Urothelium cell line (cell line): ENCODE measurements around the gene BTNL3.

ENCODE experiments used
- DNase-seq: peaks from one replicate; pipeline ENCODE4 v3.0.0; 2011; ENCODE audit warnings: low spot score, mixed read lengths
- FAIRE-seq: peaks from 2 replicates; lab custom pipeline; 2011; peaks lifted over from hg19 to GRCh38; lab: Jason Lieb, UNC

The BTNL3 gene

GRCh38 chr5:181020688-181021087, 32.0 kb downstream of the BTNL3 start:
- DNase-seq (no peak), FAIRE-seq (no peak)

GRCh38 chr5:181024245-181025064, 35.8 kb downstream of the BTNL3 start:
- FAIRE-seq (no peak), DNase-seq (no peak)

DNA sequence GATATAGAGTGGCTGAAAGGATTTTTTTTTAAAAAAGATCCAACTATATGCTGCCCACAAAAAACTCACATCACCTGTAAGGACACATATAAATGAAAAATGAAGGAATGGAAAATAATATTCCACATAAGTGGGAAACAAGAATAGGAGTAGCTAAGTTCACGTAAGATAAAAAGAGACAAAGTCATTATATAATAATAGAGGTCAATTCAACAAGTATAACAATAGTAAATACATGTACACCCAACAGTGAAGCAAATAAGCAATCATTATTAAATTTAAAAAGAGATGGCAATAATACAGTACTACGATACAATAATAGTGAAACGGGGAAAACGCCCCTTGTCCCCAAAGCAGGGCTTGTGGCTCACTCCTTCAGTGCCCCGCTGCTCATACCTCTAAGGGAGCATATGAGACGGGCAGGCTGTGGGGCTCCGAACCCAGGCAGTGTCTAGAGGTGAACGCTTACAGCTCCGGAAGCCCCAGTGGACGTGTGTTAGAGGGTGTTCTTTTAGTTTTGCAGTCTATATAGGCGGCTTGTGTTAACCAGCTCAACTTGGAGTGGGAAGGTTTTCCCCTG, 38.9 kb downstream of the BTNL3 start:
- FAIRE-seq: no peak
- no peak for DNase-seq

DNA sequence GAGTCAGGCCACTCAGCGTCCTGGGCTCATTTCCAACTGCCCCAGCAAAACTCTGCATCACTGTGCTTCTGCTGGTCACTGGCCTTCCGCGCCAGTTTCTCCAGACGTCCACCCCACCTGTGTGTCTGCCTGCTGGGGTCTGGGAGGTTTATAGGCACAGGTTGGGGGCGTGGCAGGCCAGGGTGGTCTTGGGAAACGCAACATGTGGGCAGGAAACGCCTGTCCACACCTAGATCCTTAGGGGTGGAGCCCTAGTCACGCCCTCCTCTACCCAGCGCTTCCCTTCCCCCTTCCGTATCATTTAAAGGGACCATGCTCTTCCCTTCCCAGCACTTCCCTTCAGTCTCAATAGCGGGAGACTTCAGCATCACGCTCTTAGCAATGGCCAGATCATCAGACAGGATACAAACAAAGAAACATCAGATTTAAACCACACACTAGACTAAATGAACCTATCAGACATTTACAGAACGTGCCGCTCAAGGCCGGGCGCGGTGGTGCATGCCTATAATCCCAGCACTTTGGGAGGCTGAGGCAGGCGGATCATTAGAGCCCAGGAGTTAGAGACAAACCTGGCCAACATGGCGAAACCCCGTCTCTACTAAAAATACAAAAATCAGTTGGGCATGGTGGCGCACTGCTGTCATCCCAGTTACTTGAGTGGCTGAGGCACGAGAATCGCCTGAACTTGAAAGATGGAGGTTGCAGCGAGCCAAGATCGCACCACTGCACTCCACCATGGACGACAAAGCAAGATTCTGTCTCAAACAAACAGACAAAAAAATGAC, 39.6 kb downstream of the BTNL3 start:
- DNase-seq (peak; percentile 31), FAIRE-seq (peak; percentile 13)

DNA sequence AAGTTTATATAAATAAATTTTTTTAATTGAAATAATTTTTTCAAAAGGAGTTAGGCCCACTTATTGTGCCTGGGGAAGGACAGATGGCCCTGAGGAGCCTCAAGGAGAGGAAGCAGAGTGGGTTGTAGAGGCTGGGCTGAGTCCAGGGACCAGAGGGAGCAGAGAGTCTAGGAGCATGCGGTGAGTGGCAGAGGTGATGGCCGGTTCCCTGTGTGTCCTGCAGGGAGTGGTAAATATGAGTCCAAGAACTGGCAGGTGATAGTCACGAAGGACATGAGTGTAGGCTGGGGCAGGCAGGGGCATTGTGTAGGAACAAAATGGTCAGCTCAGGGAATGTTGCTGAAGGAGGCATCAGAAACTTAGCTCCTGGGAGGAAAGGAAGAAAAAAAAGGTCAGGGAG, 43.1 kb downstream of the BTNL3 start:
- FAIRE-seq: peak; percentile 13
- DNase-seq: no peak

DNA sequence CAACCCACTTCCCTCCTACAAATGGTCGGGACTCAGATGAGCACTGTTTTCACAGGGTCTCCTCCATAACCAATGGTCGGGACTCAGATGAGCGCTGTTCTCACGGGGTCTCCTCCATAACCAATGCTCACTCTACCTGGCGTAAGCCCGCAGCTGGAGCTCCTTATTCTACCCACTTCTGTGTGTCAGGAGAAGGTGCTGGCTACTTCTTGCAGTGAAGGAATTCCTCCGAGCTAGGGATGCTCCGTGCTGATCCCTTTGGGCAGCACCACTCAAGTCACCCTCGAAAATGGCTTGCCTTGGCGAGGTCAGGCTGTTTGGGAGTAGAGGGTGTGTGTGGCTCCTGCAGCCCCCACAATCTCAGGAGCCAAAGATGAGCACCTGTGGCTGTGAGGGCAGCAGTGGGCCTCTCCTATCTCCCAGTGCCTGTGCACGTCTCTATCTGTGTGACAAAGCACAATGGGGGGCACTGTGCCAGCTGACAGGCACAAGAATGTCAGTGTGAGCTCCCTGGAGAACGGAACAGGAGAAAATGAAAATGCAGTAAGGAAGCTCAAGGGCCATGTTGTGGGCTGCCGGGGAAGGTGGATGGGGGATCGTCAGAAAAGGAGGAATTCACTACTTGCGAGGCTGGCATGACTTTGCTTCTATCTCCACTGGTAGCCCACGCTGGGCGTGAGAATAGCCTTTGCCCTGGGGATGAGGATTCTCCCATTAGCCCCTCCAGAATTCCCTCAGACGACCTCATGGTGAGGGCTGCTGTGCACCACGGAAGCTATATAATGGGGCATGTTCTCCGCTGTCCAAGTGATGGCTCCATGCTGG, 47.6 kb downstream of the BTNL3 start:
- DNase-seq (peak; percentile 62), FAIRE-seq (no peak)

DNA sequence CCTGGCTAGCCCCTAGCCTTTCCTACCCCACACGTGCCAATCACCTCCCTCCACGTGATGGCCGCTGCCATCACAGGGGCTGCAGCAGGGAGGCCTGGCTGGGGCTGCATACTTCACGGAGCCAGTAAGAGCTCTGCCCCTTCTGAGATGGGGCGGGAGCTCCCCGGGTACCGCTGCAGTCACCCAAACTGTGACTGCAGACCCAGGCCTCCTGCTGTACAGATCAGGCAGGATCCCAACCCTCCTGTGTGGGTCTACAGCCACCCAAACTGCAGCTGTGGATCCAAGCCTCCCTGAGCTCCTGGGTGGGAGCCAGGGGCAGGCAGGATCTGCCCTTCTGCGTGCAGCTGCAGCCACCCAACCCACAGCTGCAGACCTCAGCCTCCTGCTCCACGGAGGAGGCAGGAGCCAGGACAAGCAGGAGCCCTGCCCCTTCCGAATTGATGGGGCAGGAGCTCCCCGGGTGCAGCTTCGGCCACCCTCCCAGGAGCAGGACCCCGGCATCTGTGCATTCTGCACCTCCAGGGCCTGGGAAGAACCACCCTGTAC, 48.2 kb downstream of the BTNL3 start:
- DNase-seq: no peak
- no peak for FAIRE-seq

GRCh38 chr5:181037365-181037861, 48.8 kb downstream of the BTNL3 start:
- DNase-seq (no peak), FAIRE-seq (no peak)

DNA sequence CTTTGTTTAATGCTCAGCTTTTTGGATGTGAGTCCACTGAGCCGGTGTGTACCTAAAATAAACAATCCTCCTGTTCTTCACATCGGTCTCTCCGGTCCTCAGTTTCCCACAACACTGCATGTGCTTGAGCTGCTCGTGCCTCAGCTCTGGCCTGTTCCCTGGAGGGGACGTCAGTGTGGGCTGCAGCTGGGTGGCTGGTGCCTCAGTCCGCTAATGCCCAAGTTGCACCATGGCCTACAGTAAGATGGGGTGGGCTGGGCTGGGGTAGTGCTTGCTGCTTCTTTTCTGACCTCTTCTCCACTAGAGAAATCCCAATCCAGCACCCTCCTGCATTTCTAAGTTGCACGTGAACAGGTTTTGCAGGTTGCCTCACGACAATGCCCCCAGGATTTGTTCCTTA, 50.8 kb downstream of the BTNL3 start:
- DNase-seq: no peak
- no peak for FAIRE-seq

DNA sequence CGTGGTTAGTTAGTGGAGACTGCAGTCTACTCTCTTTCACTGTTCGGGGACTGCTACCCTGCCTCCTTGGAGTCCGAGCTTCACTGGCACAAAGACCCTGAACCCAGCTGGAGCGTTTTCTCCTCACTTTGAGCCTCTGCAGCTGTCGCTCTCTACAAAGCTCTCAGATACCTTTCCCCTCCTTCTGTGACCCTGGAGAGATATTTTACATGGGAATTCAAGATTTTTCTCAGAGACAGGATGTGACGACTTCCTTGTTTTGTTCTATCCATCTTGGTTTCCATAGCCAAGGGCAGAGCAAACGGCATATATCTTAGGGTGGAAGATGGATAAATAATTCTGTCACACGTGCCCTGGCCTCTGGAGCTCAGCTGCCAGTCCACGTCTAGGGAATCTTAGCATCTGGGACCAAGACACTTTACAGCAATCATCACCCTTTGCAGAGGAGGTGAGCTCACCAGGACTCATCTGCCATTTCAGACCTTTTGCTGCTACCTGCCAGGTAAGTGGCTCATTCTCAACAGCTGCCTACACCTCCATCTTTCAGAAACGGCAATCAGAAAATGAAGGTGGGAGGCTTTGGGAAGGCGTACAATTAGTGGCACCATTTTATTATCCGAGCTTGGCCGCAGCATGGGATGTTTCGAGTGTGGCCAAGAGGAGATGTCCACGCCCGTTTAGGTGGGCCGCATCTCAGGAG, 51.4 kb downstream of the BTNL3 start, which contains the start of gene BTNL9:
Gene BTNL9, plus strand, starts transcription at position 336 of the 700 bp plus-strand sequence. CDS start 5,224 bp downstream, outside the sequence.
- DNase-seq: no peak
- FAIRE-seq: no peak

GRCh38 chr5:181040631-181040945, 51.9 kb downstream of the BTNL3 start:
- FAIRE-seq: no peak
- DNase-seq: no peak

DNA sequence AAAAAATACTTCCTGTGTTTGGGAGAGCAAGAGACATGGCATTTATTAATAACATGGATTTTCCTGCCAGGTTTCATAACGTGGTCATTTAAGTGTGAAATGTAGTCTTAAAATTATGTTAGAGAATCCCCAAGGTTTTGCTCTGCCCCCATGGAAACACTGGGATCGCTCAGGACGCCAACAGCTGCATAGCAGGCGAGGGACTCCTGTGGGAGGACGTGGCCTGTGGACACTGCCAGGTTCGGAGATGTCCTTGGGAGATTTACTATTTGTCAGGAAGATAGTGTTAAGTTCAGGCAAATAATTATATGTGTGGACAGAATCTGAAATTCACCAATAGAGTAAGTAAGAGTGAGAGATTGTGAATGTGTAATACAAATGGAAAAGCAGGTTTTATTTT, 52.4 kb downstream of the BTNL3 start:
- DNase-seq (no peak), FAIRE-seq (no peak)

DNA sequence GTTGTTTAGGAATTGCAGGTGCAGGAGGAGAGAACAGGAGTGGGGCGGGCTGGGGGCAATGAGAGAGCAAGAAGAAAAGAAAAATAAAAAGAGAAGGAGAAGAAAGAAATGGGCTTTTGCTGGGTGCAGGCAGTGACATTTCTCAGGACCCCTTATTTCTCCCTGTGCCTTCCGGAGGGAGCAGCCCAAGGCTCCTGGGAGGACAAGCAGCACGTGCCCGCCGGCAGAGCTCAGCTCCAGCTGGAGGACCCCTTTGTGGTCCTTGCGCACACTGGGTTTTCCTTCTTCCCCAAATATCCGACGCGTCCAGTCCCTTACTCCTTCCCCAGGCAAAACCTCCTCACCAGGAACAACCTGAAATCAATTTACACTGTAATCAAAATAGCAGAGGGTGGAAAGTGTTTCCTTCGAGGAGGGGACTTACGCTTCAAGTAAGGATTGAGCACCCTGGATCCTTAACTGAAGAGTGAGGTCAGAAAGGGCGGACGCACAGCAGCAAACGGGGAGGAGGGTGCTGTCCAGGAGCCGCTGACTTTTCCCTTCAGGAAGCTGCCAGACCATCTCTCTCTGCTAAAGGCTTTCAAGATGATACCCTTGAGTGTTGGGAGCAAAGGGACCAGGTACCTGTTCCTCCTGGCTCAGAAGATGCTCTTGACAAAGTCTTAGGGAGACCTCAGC, 53.5 kb downstream of the BTNL3 start:
- FAIRE-seq: no peak

GRCh38 chr5:181042722-181043121, 54.1 kb downstream of the BTNL3 start:
- FAIRE-seq: no peak

More for the DNA sequence above, 53.5 kb downstream of the BTNL3 start:
- no peak for DNase-seq

GRCh38 chr5:181043285-181044092, 54.8 kb downstream of the BTNL3 start:
- DNase-seq: peak; percentile 32
- FAIRE-seq: no peak

More at GRCh38 chr5:181042722-181043121, 54.1 kb downstream of the BTNL3 start:
- DNase-seq: no peak

- no peak for DNase-seq
- FAIRE-seq: no peak
Measured at GRCh38 chr5:181044093-181044599, 55.5 kb downstream of the BTNL3 start.

DNA sequence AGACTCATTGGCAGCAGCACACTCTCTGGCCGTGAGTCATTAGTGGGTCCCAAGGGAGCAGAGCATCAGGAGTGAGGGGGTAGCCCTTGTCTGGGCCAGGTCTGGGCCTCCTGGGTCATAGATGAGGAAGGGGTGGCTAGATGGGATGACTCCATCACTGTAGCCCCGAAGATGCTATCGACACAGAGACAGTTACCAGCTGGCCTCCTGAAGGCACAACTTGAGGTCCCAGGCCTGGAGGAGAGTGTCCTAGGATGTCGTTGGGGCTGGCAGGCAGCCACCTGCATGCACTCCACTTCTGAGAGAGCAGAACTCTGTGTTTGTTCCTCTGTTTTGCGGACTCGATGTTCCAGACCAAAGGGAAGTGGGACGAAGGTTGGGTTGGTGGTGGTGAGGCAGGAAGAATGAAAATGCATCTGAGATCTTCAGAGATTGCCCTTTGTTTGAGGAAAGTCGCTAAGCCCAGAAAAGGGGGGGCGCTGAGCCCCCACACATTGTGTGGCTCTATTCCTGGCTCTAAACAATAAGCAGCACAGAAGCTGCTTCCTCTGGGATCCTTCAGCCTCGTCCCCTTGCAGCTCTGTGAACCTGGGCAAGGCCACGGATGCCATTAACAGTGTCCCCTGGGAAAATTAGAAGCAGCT, 56.1 kb downstream of the BTNL3 start:
- DNase-seq: peak; percentile 52
- no peak for FAIRE-seq

DNA sequence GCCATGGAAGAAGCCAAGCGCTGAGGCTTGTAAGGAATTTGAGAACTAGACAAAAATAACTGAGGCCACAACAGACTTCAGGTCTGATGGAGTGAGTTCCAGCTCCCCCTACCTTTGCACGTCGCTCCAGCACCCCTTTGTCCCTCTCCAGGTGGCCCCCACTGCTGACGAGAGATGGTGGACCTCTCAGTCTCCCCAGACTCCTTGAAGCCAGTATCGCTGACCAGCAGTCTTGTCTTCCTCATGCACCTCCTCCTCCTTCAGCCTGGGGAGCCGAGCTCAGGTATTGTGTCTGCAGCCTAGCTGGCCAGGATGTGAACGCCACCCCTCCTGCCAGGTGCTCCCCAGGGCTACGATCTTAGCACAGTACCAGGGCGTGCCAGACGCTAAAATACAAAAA, 56.7 kb downstream of the BTNL3 start:
- no peak for FAIRE-seq
- DNase-seq: peak; percentile 32
